Cardiac fibroblast (primary cell): ENCODE measurements around the gene DDX28.

Experiments used
- DNase-seq, 2 donors: peaks; one replicate each; pipeline versions ENCODE4 v3.0.0 to v3.0.0-alpha.2; 2010; ENCODE audit warnings: low read depth in 2 of 2
- H3K4me3 ChIP-seq, 2 donors: replicated peaks in 1 of 2; 1 replicate in 1 of 2; 2 replicates in 1 of 2; pipeline ENCODE4 v1.5.1; 2011; ENCODE audit warnings: low read depth in 2 of 2, low read length in 2 of 2, mild to moderate bottlenecking in 2 of 2, moderate library complexity in 1 of 2
- TF ChIP-seq, protein P1 (sequence below): IDR thresholded peaks from one replicate; pipeline ENCODE4 v1.5.1; 2011; ENCODE audit warnings: low read depth, mild to moderate bottlenecking, low read length, inconsistent platforms

DDX28 gene

DNA sequence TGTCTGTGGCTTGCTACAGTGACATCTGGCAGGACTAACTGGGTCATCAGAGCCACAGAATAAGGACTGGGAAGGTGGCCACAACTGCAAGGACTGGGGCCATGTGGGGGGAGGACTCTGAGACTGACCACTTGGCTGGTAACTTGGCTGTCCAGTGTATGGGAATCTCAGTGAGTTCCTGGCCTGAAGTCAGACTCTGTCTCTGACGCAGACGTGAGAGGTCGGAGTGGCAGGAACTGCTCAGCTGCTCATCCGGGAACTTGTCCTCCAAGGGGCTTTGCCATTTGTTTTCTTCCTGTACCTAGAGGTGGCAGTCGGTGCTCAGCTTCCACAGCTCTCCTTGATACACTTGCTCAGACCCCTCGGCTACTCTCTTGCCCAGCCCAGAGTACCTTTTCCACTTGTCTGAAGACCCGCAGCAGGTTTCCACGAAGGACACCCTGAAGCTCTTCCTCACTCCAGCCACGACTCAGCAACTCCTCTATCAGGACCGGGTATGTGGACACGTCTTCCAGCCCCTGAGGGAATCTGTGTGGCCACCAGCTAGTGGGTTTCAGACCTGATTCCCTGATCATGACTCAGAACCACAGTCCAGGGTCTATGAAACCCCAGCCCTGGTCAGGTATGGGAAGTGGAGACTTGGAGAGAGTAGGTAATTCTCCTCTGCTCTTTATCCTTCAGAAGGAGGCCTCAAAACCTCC lies 35.4 kb downstream of the DDX28 start:
- no peak overlapping the region for H3K4me3 ChIP-seq
- peak; percentile 35 to 55 for DNase-seq
- TF ChIP-seq, protein P1, sequence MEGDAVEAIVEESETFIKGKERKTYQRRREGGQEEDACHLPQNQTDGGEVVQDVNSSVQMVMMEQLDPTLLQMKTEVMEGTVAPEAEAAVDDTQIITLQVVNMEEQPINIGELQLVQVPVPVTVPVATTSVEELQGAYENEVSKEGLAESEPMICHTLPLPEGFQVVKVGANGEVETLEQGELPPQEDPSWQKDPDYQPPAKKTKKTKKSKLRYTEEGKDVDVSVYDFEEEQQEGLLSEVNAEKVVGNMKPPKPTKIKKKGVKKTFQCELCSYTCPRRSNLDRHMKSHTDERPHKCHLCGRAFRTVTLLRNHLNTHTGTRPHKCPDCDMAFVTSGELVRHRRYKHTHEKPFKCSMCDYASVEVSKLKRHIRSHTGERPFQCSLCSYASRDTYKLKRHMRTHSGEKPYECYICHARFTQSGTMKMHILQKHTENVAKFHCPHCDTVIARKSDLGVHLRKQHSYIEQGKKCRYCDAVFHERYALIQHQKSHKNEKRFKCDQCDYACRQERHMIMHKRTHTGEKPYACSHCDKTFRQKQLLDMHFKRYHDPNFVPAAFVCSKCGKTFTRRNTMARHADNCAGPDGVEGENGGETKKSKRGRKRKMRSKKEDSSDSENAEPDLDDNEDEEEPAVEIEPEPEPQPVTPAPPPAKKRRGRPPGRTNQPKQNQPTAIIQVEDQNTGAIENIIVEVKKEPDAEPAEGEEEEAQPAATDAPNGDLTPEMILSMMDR: no peak

DNA sequence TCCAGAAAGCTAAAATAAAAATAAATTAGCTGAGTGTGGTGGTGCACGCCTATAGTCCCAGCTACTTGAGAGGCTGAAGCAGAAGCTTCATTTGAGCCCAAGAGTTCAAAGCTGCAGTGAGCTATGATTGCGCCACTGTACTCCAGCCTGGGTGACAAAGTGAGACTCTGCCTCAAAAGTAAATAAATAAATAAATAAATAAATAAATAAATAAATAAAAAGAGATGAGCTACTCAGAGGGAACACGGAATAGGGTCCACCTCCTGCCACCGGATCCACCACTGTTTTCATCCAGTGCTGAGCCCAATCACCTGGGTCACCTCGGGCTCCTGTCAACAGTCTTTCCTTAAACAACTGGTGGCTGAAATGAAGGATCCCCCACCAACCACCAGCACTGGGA lies 36.1 kb downstream of the DDX28 start:
- no peak for DNase-seq
- TF ChIP-seq, protein P1: no peak
- no peak overlapping the region for H3K4me3 ChIP-seq

DNA sequence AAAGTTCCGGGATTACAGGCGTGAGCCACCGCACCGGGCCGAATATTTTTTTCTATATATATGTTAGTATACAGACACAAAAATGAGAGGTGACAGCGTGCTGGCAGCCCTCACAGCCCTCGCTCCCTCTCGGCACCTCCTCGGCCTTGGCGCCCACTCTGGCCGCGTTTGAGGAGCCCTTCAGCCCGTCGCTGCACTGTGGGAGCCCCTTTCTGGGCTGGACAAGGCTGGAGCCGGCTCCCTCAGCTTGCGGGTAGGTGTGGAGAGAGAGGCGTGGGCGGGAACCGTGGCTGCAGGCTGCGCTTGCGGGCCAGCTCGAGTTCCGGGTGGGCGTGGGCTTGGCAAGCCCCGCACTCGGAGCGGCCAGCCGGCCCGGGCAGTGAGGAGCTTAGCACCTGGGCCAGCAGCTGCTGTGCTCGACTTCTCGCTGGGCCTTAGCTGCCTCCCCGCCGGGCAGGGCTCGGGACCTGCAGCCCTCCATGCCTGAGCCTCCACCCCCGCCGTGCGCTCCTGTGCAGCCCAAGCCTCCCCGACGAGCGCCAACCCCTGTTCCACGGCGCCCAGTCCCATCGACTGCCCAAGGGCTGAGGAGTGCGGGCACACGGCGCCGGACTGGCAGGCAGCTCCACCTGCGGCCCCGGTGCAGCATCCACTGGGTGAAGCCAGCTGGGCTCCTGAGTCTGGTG lies 40.9 kb downstream of the DDX28 start:
- H3K4me3 ChIP-seq: no peak overlapping the region
- DNase-seq: no peak
- TF ChIP-seq, protein P1: no peak

DNA sequence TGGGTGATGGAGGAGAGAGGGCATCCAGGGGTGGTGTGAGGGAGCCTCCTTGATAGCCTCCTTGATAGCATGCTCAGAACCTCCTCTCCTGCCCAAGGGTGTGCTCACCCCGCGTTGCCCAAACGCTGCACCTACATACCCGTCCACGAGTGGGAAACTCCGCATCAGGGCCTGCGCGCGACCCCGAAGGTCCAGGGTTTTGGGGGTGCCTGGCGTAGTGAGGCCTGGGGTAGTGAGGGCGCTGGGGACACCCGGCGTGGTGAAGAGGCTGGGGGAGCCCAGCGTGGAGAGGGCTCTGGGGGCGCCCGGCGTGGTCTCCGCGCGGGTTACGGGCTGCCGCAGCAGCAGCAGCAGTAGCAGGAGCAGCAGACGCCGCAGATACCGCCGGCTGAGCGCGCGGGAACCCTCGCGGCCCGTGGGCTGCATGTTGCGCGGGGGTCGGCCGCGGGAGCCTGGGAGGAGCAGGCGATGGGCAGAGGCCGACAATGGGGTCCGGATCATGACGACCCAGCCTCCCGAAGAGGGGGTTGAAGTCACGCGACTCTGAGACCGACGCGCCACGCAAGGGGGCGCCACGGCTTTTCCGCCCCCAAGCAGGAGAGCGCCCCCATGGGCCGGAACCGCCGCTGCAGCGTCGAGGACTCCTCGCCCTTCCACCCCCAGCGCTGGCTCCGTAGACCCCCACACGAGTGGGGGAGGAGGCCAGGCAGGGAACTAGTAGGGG lies 42.9 kb downstream of the DDX28 start, which contains the start of gene DPEP3:
DPEP3 (minus strand) TSS at position 545 of the 724 bp plus-strand sequence; CDS start at position 426, 119 bp downstream.
- TF ChIP-seq, protein P1: peak; percentile 36
- no peak for DNase-seq

DNA sequence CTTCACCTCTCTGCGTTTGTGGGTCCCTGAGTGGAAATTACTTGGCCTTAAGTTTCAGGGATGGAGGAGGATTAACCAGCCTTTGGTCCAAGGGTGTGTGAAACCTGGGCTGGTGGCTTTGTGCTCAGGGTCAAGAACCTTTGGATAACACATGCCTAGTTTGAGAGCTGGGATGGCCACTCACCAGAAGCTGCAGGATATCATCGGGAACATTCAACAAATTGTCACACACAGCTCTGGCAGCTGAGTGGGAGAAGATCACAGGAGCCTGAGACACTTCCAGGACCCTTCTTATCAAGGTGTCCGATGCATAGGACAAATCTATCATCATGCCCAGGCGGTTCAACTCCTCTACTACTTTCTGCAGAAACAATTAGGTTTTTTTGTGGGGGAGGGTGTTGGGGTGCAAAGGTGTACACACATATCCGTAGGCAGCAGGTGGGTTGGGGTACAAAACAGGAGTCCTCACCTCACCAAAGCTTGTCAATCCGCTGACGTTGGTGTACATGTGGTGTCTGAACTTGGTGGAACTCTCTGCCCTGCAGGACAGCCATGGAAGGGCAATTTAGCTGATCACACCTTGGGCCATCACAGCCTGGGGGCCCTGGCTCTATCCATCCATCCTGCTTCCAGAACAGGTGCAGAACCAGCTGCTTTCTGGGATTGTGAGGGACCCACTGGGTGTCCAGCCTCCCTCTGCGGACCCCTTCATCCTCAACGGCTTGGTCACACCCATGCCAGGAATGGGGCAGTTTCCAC lies 45.4 kb downstream of the DDX28 start:
- DNase-seq: no peak
- TF ChIP-seq, protein P1: no peak
- no peak overlapping the region for H3K4me3 ChIP-seq

More for the DNA sequence above, 42.9 kb downstream of the DDX28 start, which contains the start of gene DPEP3:
- no peak within 1 kb of the TSS for H3K4me3 ChIP-seq

DNA sequence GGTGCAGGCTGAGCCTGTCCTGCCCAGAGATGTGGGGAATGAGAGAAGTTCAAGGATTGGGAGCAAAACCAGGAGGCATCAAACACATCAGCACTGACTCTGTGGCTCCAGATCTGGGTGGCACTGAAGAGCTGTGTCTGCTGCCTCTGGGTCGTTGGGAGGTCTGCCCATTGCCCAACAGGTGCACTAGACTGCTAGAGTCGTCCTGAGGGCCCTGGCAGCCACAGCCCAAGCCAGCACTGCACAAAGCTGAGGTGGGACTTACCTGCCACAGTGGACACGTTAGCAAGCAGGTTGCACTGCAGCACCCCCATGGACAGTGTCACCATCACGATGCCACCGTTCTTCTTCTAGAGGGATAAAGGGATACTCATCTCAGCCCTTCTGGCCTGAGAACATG lies 46.0 kb downstream of the DDX28 start:
- no peak overlapping the region for H3K4me3 ChIP-seq
- DNase-seq: no peak
- TF ChIP-seq, protein P1: no peak
